ENCODE results near the gene TMEM87A.

DNA sequence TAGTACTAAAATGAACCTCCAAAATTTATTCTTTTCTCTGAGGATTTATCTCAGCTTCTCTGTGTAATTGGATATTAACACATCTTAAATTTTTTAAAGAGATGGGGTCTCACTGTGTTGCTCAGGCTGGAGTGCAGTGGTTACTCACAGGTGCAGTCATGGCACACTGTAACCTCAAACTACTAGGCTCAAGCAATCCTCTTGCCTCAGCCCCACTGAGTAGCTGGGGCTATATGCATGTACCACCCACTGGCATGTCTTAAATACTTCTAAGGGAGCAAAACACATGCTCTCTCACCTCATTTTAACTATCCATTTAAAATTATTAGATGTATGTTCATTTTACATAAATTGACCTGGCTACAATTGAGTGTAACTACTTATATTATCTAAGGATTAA, 11.3 kb upstream of the TMEM87A start:
- TF ChIP-seq, protein P1, sequence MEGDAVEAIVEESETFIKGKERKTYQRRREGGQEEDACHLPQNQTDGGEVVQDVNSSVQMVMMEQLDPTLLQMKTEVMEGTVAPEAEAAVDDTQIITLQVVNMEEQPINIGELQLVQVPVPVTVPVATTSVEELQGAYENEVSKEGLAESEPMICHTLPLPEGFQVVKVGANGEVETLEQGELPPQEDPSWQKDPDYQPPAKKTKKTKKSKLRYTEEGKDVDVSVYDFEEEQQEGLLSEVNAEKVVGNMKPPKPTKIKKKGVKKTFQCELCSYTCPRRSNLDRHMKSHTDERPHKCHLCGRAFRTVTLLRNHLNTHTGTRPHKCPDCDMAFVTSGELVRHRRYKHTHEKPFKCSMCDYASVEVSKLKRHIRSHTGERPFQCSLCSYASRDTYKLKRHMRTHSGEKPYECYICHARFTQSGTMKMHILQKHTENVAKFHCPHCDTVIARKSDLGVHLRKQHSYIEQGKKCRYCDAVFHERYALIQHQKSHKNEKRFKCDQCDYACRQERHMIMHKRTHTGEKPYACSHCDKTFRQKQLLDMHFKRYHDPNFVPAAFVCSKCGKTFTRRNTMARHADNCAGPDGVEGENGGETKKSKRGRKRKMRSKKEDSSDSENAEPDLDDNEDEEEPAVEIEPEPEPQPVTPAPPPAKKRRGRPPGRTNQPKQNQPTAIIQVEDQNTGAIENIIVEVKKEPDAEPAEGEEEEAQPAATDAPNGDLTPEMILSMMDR (conservative IDR thresholded peaks at IDR 0.05; ENCODE audit: low read depth in 2 of 2), result no peak
- TF ChIP-seq CREB1 (CRISPR knock-in tag; IDR thresholded peaks at IDR 0.05; ENCODE audit: low read depth), result no peak
- TF ChIP-seq JUNB (IDR thresholded peaks at IDR 0.05; ENCODE audit: unreplicated experiment), result no peak
- TF ChIP-seq ZNF331 (CRISPR knock-in tag; IDR thresholded peaks at IDR 0.05; ENCODE audit: low read depth), result no peak
- TF ChIP-seq EZH2 (IDR thresholded peaks at IDR 0.05; ENCODE audit: low read depth, unreplicated experiment), result no peak
- no peak for TF ChIP-seq NANOG (IDR thresholded peaks at IDR 0.05; ENCODE audit: borderline replicate concordance)
- no peak for TF ChIP-seq EZH2phosphoT487 (IDR thresholded peaks at IDR 0.05; ENCODE audit: unreplicated experiment)
- TF ChIP-seq STAT1 (IDR thresholded peaks at IDR 0.05; ENCODE audit: unreplicated experiment), result no peak
- TF ChIP-seq, protein P2, sequence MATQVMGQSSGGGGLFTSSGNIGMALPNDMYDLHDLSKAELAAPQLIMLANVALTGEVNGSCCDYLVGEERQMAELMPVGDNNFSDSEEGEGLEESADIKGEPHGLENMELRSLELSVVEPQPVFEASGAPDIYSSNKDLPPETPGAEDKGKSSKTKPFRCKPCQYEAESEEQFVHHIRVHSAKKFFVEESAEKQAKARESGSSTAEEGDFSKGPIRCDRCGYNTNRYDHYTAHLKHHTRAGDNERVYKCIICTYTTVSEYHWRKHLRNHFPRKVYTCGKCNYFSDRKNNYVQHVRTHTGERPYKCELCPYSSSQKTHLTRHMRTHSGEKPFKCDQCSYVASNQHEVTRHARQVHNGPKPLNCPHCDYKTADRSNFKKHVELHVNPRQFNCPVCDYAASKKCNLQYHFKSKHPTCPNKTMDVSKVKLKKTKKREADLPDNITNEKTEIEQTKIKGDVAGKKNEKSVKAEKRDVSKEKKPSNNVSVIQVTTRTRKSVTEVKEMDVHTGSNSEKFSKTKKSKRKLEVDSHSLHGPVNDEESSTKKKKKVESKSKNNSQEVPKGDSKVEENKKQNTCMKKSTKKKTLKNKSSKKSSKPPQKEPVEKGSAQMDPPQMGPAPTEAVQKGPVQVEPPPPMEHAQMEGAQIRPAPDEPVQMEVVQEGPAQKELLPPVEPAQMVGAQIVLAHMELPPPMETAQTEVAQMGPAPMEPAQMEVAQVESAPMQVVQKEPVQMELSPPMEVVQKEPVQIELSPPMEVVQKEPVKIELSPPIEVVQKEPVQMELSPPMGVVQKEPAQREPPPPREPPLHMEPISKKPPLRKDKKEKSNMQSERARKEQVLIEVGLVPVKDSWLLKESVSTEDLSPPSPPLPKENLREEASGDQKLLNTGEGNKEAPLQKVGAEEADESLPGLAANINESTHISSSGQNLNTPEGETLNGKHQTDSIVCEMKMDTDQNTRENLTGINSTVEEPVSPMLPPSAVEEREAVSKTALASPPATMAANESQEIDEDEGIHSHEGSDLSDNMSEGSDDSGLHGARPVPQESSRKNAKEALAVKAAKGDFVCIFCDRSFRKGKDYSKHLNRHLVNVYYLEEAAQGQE (IDR thresholded peaks at IDR 0.05; ENCODE audit: unreplicated experiment), result no peak
